GM19467 (cell line): ENCODE data around the gene TAGLN3.
A peak's percentile ranks its signal among the peaks of the same experiment; 100 is the strongest.

Source experiments
- ATAC-seq: cut with Tn5 transposase; IDR thresholded peaks from one replicate; pipeline ENCODE4 v1.9.1; 2021; ENCODE audit warnings: mild to moderate bottlenecking, moderate library complexity; ENCODE audit not compliant: unreplicated experiment

The TAGLN3 gene

DNA sequence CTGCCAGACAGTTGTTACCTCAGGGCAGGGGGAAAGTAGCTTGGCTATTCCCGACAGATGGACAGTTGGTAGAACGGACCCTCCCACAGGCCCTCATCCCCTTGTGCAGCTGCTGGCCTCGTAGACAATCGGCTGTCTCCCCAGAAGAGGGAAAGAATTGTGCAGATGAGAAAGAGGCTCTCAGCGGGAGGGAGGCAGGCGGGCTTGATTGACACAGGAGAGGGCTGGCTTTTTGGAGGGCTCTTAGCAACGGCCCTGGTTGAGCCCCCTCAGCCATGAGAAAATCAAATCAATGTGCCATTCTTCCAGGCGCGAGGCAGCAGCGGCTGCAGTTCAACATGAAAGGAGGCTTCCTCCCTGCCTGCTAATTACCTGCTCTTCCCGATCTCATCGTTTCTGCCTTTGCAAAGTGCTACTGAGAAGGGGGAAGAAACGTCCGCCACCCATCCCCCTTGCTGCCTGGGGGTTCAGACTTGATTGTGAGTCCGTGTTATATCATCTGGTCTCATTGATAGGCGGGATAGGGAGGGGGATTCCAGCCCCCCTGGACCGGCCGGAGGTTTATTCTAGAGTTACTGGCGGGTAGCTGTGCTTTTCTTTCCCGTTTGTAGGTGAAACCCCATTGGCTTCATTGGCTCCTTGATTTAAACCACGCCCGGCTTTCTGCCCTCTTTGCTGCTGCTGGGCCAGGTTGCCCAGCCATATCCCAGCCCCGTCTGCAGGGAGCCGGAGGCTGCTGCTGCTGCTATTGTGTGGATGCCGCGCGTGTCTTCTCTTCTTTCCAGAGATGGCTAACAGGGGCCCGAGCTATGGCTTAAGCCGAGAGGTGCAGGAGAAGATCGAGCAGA lies at the start of gene TAGLN3:
Gene TAGLN3 (plus strand): TSS at position 287 of the 848 bp plus-strand sequence. CDS start 501 bp downstream, at position 788.
- ATAC-seq: no peak

DNA sequence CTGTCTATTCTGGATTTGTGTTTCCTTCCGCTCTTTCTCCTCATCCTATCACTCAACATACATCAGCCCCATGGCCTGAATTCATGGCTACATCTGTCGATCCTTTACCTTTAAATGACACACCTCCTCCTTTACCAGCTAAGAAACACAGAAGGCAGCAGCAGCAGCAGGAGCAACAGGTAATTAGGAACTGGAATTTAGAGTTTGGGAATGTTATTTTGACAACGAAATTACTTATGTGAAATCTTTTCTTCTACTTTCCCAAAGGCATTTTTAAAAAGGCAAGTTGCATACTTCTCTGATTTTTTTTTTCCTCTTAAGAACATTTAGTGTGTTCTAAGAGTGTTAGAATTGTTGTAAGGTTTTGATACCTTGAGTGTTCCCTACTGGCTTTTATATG lies 49.0 kb upstream of the TAGLN3 start:
- ATAC-seq: no peak

DNA sequence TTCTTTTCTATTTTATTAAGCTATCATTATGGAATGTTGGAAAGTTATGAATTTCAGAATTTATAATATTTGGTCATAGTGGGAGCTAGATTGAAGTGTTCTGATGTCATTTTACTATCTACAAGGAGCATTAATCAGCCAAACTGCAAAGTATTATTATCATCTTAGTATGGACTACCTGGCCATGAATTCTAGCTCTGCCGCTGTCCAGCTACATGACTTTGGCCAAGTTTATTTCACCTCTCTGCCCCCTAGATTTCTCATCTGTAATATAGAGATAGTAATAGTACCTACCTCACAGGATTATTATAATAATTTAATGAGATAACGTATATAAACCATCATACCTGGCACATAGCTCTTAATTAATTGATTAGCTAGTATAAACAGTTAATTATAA lies 47.7 kb upstream of the TAGLN3 start:
- no peak for ATAC-seq

DNA sequence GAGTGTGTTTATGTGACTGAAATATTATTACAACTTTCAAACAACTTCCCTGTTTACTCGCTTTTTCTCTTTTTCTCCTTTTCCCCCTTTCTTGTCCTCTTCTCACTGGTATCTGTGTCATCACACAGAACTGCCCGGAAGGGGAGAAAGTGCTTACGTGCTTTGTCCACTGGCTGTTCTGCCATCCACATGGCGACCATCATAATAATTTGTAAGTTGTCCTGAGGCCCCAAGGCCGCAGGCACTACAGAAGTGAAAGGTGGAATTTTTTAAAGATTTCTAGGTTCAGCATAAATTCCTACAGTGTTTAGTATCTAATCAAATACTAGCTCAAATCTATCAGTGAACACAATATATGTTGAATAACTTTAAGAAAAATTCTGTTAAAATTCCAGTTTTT lies 46.6 kb upstream of the TAGLN3 start:
- ATAC-seq: no peak

- no peak for ATAC-seq
Observed at GRCh38 chr3:111952866-111953450, 45.8 kb upstream of the TAGLN3 start.

DNA sequence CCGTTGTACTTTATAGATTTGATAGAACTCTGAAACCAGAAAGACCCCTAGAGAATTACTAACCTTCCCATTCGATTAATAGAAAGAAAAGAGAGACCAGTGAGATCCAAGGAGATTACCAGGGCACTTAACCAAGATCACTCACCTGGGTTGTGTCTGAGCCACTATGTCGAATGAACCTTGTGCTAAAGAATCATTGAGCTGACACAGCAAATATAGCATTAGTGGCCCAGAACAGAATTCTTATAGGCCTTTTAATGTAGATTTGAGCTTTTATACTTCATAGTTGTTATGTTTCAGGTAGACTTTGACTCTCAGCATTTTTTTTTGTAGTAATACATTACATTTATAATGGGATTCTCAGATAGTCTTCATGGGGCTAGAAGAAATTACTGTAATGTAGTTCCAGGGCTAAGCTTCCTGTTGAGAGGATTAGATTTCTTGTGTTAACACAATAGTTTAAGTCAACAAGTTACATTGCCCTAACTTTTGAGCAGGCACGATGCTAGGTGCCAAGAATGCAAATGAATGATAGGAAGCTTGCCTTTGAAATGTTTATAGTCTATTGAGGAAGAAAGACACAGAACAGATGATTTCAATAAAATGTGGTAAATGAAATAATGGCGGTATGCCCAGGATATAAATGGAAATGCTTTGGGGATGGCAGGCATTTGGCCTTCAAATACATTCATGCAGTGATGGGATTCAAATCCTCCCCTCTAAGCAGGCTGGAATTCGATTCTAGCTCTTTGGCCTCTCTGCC lies 44.3 kb upstream of the TAGLN3 start:
- no peak for ATAC-seq

DNA sequence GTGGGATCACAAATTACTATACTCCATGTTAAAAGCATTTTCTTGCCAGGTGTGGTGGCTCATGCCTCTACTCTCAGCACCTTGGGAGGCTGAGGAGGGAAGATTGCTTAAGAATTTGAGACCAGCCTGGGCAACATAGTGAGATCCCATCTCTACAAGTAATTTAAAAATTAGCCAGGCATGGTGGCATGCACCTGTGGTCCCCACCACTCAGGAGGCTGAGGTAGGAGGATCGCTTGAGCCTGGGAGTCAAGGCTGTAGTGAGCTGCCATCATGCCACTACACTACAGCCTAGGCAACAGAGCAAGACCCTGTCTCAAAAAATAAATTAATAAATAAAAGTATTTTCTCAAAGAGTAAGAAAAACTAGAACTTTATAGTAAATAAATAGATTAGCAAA lies 42.8 kb upstream of the TAGLN3 start:
- ATAC-seq: no peak

DNA sequence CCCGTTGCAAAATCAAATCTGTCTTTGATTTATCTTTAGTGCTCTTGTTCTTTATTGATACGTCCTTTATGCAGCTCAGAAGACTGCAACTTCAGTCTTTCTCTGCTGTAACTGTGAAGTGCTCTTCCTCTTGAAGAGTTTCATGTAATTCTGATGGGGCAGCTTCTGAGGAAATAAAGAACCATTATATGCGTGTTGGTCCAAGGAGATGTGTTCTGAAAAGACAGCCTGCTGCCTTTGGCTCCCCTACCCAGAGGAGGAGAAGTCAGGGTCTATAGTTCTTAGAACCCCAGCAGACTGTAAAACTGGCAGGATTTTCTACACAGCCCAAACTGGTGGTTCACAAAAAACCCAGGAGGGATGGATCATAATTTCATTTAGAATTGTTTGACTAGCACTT lies 42.3 kb upstream of the TAGLN3 start:
- no peak for ATAC-seq

DNA sequence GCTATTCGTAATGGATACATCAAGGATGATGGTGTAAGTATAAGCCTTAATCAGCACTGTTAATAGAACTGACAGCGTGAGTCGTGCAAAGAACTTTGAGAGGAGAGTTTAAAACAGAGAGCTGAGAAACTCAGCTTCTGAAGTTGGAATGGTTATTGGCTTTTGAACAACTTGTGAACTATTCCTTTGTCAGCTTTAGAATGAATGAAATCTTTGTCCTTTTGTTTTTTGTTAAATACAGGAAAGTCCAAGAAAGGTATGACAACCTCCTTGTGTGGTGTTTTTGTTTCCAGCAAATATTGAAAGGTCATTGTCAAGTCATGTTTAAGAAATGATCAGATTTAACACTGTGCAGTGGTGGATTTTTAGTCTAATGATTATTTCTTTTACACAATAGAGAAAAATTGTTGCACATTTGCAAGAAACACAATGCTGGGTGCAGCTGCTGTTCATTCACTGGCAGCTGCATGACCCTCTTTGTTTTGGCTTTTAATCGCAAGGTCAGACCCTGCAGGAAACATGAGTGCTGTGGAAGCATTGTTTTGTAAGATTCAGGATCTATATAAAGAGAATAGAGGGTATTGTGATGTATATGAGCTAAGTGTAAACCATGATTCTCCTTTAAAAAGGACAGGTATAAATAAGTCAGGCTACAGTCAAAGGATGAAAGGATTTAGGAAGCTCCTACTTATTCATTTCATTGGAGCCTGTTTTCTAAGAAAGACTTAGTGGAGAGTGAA lies 41.6 kb upstream of the TAGLN3 start:
- ATAC-seq: no peak

DNA sequence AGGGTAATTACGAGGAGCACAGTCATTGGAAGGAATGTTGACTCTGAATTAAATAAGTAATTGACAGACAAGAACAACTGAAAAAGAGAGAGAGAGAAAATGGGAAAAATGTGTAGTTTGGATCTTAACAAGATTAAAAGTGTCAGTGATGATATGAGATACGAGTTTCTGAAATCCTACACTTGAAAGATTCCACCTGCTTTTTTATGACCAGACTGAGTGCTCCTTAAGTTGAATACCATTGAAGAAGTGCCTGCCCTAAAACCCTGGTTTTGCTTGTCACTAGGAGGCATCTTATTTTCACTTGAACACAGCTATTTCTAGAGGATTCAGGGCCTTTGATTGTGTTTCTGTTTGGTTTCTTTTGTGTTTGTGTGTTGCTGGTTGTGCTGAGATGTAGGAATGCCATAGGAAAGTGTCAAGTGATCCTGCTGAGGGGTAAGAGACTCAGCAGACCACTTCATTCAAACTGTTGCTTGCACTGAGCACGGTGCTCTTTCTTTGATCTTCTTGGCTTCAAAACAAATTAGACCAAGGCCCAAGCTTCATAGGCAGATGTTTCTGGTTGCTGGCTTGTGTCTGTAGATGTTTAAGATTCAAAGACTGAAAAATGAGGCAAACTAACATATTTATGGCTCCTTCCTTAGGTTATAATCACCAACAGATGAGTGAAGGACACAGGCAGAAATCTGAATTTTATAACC lies 37.1 kb upstream of the TAGLN3 start:
- ATAC-seq: no peak

GRCh38 chr3:111963424-111963823 lies 35.3 kb upstream of the TAGLN3 start:
- ATAC-seq: no peak

DNA sequence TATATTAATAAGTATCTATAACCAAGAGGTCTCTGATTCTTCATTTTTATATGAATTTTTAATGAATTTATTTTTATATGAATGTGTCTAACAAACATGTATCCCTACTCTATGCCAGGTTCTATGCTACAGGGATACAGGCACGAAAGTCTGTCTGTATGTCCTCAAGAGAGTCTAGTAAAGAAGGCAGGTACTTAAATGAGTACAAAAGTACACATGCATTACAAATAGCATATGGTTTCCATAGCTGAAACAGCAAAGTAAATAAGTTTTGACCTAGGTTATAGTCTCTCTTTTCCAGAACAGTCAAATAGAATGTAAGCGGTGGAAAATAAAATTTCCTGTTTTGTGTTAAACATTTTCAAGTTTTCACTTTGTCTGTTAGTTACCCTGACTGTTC lies 33.2 kb upstream of the TAGLN3 start:
- ATAC-seq: no peak

GRCh38 chr3:111967068-111967467 lies 31.7 kb upstream of the TAGLN3 start:
- ATAC-seq: no peak

GRCh38 chr3:111967651-111968274 lies 31.0 kb upstream of the TAGLN3 start:
- ATAC-seq: peak; percentile 92

- no peak for ATAC-seq
Observed at GRCh38 chr3:111968319-111969054, 30.2 kb upstream of the TAGLN3 start.

- ATAC-seq: no peak
Observed at GRCh38 chr3:111970376-111970775, 28.3 kb upstream of the TAGLN3 start.

GRCh38 chr3:111971533-111972130 lies 27.1 kb upstream of the TAGLN3 start:
- ATAC-seq: no peak

GRCh38 chr3:111972891-111973290 lies 25.8 kb upstream of the TAGLN3 start:
- no peak for ATAC-seq

GRCh38 chr3:111975131-111975530 lies 23.6 kb upstream of the TAGLN3 start:
- ATAC-seq: no peak
